ENCODE data around the gene CTXN1.
"Not testable (repeated sequence)": the region's sequence is repeated elsewhere in the genome, so short reads cannot be mapped to it uniquely, and the experiment has no call there.

Gene CTXN1

GRCh38 chr19:7924651-7925170 is 1.2 kb downstream of the CTXN1 start:
- DNase-seq = peak; percentile 31

- DNase-seq = no peak
These were observed 1.7 kb downstream of the CTXN1 start for GRCh38 chr19:7924241-7924640.

- no peak for DNase-seq
These were observed 2.4 kb downstream of the CTXN1 start for GRCh38 chr19:7923295-7924191.

- no peak for DNase-seq
These were observed 3.1 kb downstream of the CTXN1 start for GRCh38 chr19:7922836-7923195.

GRCh38 chr19:7921967-7922835 is 3.7 kb downstream of the CTXN1 start:
- DNase-seq = no peak

GRCh38 chr19:7921302-7921966 is 4.5 kb downstream of the CTXN1 start:
- DNase-seq = no peak

GRCh38 chr19:7920519-7921301 is 5.2 kb downstream of the CTXN1 start:
- DNase-seq = peak; percentile 87

GRCh38 chr19:7919610-7920518 is 6.1 kb downstream of the CTXN1 start, which contains the start of gene SNAPC2:
Gene SNAPC2, plus strand, starts transcription at chr19:7920338. Its CDS starts 29 bp downstream, at chr19:7920367.
- peak; percentile 89 for DNase-seq

- DNase-seq = no peak
These were observed 7.1 kb downstream of the CTXN1 start for GRCh38 chr19:7918615-7919421.

GRCh38 chr19:7918062-7918614 is 7.8 kb downstream of the CTXN1 start:
- DNase-seq = not testable (repeated sequence)

GRCh38 chr19:7917267-7918061 is 8.5 kb downstream of the CTXN1 start:
- no peak for DNase-seq

- no peak for DNase-seq
These were observed 9.0 kb downstream of the CTXN1 start for GRCh38 chr19:7916955-7917266.

- DNase-seq = peak; percentile 54
These were observed 9.6 kb downstream of the CTXN1 start for GRCh38 chr19:7916103-7916954.

- DNase-seq = no peak
These were observed 10.5 kb downstream of the CTXN1 start for GRCh38 chr19:7915250-7916102.

GRCh38 chr19:7914598-7915045 is 11.3 kb downstream of the CTXN1 start, which contains the start of gene TGFBR3L:
Gene TGFBR3L, plus strand, starts transcription at chr19:7914830.
- no peak for DNase-seq

GRCh38 chr19:7914099-7914498 is 11.8 kb downstream of the CTXN1 start:
- DNase-seq = no peak

- no peak for DNase-seq
These were observed 12.3 kb downstream of the CTXN1 start for GRCh38 chr19:7913652-7914051.
